ENCODE results near the gene ZNF350. TPM values are rescaled to one million over a fixed set of nuclear protein-coding genes. Genes with fewer than 3 reads are reported as not detected.

ZNF350 gene
- total and polyA plus RNA-seq, 2 of the 13 experiments (the other 11 are each of a cell fraction or from before 2014, with no cell fraction given): 3.7 to 6.9 TPM

DNA sequence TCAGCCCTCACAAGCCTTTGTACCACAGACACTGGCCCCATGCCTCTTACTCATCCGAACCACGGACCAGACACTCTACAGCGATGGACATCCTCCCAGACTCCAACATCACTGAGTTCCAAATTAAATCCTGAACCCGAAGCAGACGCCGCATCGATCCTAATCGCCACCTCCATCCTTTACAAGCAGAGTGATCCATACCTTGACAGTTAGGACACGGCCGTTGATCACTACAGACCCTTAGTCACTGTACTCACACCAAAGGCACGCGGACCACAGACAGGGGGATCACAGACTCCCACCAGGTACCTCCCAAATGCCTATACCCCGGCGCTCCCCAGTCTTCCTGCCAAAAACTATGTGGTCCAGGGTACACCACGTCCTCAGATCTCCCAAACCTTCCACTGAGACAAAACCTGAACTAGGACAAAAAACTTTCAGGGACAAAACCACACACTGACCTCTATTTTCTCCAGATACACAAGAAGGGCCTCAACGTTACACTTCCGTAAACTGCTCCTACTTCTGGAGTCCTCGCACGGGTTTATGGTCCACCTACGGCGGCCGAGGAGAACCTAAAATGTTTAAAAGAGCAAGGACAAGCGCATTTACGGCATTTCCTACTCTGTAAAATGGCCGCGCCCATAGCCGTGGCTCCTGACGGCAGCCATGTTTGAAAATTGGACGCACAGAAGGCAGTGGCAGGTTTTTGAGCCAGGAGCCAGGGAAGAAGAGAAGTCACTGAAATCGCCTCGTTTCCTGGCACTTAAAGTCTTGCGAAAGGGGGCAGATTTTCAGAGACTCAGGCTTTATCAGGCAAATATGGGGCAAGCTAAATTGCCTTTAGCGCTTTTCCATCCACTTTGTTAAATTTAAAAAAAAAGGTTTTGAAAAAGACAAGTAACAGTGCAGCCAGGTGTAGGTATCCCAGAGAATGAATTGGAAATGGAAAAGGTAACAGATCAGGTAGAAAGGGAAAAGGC is at the start of gene ZNF350 (continued):
- TF ChIP-seq ZNF337 (CRISPR knock-in tag; IDR thresholded peaks at IDR 0.05; ENCODE audit: borderline replicate concordance, low read depth) (no peak), RFXANK (CRISPR knock-in tag; IDR thresholded peaks at IDR 0.05) (peak; percentile 75; the same call in 1 of the 2 replicates), NAIF1 (CRISPR knock-in tag; IDR thresholded peaks at IDR 0.05; ENCODE audit: borderline replicate concordance) (no peak), SIN3A (IDR thresholded peaks at IDR 0.05; ENCODE audit: borderline replicate concordance, low read depth, low read length) (peak; percentile 96), ZNF577 (CRISPR knock-in tag; IDR thresholded peaks at IDR 0.05; ENCODE audit: borderline replicate concordance, low read depth) (no peak), CCDC6 (CRISPR knock-in tag; IDR thresholded peaks at IDR 0.05) (no peak), ZNF317 (CRISPR knock-in tag; IDR thresholded peaks at IDR 0.05) (peak; percentile 57; the same call in 1 of the 2 replicates), ZNF24 (IDR thresholded peaks at IDR 0.05) (no peak), ZC3H13 (CRISPR knock-in tag; IDR thresholded peaks at IDR 0.05) (no peak), SATB2 (CRISPR knock-in tag; IDR thresholded peaks at IDR 0.05) (no peak), ZNF296 (CRISPR knock-in tag; conservative IDR thresholded peaks at IDR 0.05) (no peak), NFE2L2 (IDR thresholded peaks at IDR 0.05; ENCODE audit: low read length) (no peak), ATF7-NPFF (CRISPR knock-in tag; IDR thresholded peaks at IDR 0.05; ENCODE audit: low read depth) (no peak), HNF4A (CRISPR knock-in tag; IDR thresholded peaks at IDR 0.05) (no peak; the same call in 1 of the 2 replicates), KAT2B (IDR thresholded peaks at IDR 0.05; ENCODE audit: borderline replicate concordance, low read depth, low read length) (no peak), HOXA5 (CRISPR knock-in tag; IDR thresholded peaks at IDR 0.05) (peak; percentile 81; the same call in 1 of the 2 replicates), ZNF12 (CRISPR knock-in tag; IDR thresholded peaks at IDR 0.05) (peak; percentile 65; the same call in 1 of the 2 replicates), NCOA5 (CRISPR knock-in tag; IDR thresholded peaks at IDR 0.05) (no peak), IRF2 (CRISPR knock-in tag; IDR thresholded peaks at IDR 0.05) (peak; percentile 100), NKX3-1 (CRISPR knock-in tag; IDR thresholded peaks at IDR 0.05) (0 out of 2 replicates have a peak, but pooled peaks have one; percentile 37), ZSCAN21 (CRISPR knock-in tag; IDR thresholded peaks at IDR 0.05; ENCODE audit: borderline replicate concordance) (no peak; the same call in 1 of the 2 replicates), SMAD1 (CRISPR knock-in tag; IDR thresholded peaks at IDR 0.05; ENCODE audit: borderline replicate concordance, low read depth) (no peak), ZNF616 (CRISPR knock-in tag; IDR thresholded peaks at IDR 0.05; ENCODE audit: low read depth) (no peak)
- TF ChIP-seq, protein P1, sequence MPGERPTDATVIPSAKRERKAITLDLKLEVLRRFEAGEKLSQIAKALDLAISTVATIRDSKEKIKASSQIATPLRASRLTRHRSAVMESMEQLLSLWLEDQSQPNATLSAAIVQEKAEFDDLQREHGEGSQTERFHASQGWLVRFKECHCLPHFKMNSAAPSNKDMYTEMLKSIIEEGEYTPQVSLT (CRISPR knock-in tag; IDR thresholded peaks at IDR 0.05; ENCODE audit: borderline replicate concordance, low read depth): no peak
- TF ChIP-seq, protein P2, sequence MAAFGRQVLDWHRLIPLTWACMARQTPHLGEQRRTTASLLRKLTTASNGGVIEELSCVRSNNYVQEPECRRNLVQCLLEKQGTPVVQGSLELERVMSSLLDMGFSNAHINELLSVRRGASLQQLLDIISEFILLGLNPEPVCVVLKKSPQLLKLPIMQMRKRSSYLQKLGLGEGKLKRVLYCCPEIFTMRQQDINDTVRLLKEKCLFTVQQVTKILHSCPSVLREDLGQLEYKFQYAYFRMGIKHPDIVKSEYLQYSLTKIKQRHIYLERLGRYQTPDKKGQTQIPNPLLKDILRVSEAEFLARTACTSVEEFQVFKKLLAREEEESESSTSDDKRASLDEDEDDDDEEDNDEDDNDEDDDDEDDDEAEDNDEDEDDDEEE (CRISPR knock-in tag; IDR thresholded peaks at IDR 0.05): no peak
- TF ChIP-seq, protein P3, sequence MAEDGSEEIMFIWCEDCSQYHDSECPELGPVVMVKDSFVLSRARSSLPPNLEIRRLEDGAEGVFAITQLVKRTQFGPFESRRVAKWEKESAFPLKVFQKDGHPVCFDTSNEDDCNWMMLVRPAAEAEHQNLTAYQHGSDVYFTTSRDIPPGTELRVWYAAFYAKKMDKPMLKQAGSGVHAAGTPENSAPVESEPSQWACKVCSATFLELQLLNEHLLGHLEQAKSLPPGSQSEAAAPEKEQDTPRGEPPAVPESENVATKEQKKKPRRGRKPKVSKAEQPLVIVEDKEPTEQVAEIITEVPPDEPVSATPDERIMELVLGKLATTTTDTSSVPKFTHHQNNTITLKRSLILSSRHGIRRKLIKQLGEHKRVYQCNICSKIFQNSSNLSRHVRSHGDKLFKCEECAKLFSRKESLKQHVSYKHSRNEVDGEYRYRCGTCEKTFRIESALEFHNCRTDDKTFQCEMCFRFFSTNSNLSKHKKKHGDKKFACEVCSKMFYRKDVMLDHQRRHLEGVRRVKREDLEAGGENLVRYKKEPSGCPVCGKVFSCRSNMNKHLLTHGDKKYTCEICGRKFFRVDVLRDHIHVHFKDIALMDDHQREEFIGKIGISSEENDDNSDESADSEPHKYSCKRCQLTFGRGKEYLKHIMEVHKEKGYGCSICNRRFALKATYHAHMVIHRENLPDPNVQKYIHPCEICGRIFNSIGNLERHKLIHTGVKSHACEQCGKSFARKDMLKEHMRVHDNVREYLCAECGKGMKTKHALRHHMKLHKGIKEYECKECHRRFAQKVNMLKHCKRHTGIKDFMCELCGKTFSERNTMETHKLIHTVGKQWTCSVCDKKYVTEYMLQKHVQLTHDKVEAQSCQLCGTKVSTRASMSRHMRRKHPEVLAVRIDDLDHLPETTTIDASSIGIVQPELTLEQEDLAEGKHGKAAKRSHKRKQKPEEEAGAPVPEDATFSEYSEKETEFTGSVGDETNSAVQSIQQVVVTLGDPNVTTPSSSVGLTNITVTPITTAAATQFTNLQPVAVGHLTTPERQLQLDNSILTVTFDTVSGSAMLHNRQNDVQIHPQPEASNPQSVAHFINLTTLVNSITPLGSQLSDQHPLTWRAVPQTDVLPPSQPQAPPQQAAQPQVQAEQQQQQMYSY (CRISPR knock-in tag; IDR thresholded peaks at IDR 0.05): 0 out of 2 replicates have a peak, but pooled peaks have one; percentile 40

All from HepG2 (cell line).